WTC11 (cell line): ENCODE data around the gene TEX10. TPM values are rescaled to one million over a fixed set of nuclear protein-coding genes. Genes with fewer than 3 reads are reported as not detected.

Source experiments
- ATAC-seq: fragments of 200-7000 bp; cut with Tn5 transposase; 2 replicates; pipeline ENCODE4 v1.10.0; 2021; ENCODE audit warnings: mild to moderate bottlenecking, moderate library complexity
- CTCF ChIA-PET: fragments of 300-600 bp; sonication (Branson Sonifier 250); formaldehyde crosslinking; loops from one replicate; lab custom pipeline; 2021; ENCODE audit warnings: antibody characterized with exemption; lab: Charles Lee
- POLR2A ChIA-PET: fragments of 350-600 bp; sonication (Branson Sonifier 250); formaldehyde crosslinking; loops from one replicate; lab custom pipeline; 2021; ENCODE audit warnings: antibody characterized with exemption; lab: Charles Lee
- DNase-seq: peaks from one replicate; pipeline ENCODE4 v3.0.0; 2021; ENCODE audit warnings: low spot score
- H3K27ac Mint-ChIP-seq: 2 replicates; pipeline ENCODE4 v1.8.0; 2021; ENCODE audit warnings: mixed read lengths
- H3K27me3 Mint-ChIP-seq: 2 replicates; pipeline ENCODE4 v1.8.0; 2021; ENCODE audit warnings: low read depth, mild to moderate bottlenecking, moderate library complexity, mixed read lengths
- H3K36me3 Mint-ChIP-seq: 2 replicates; pipeline ENCODE4 v1.8.0; 2021; ENCODE audit warnings: mixed read lengths
- H3K4me1 Mint-ChIP-seq: 2 replicates; pipeline ENCODE4 v1.8.0; 2022; ENCODE audit warnings: mixed read lengths
- H3K4me3 Mint-ChIP-seq: 2 replicates; pipeline ENCODE4 v1.8.0; 2021; ENCODE audit warnings: mild to moderate bottlenecking, moderate library complexity, mixed read lengths
- H3K9me3 Mint-ChIP-seq: 2 replicates; pipeline ENCODE4 v1.8.0; 2021; ENCODE audit warnings: mixed read lengths
- CBFB ChIP-seq: sonication (generic); formaldehyde crosslinking; IDR thresholded peaks from 2 replicates; pipeline ENCODE4 v1.8.1; 2022; ENCODE audit warnings: mild to moderate bottlenecking, low read depth, missing genetic modification reagents
- EMX1 ChIP-seq: fragments of 250-450 bp; sonication (Bioruptor Pico); IDR thresholded peaks from 2 replicates; pipeline ENCODE4 v1.8.0; 2021; ENCODE audit warnings: mild to moderate bottlenecking
- FOXP1 ChIP-seq: sonication (generic); formaldehyde crosslinking; IDR thresholded peaks from 2 replicates; pipeline ENCODE4 v1.8.0; 2022; ENCODE audit warnings: missing genetic modification reagents, mild to moderate bottlenecking, moderate library complexity, borderline replicate concordance
- GTF2I ChIP-seq: fragments of 250-450 bp; sonication (Bioruptor Pico); conservative IDR thresholded peaks from 2 replicates; pipeline ENCODE4 v1.4.0; 2021; ENCODE audit warnings: mild to moderate bottlenecking
- HMGA2 ChIP-seq: fragments of 250-450 bp; sonication (Bioruptor Pico); IDR thresholded peaks from 2 replicates; pipeline ENCODE4 v1.4.0; 2021; ENCODE audit warnings: mild to moderate bottlenecking, moderate library complexity
- JAZF1 ChIP-seq: fragments of 250-450 bp; sonication (Bioruptor Pico); IDR thresholded peaks from 2 replicates; pipeline ENCODE4 v1.9.0; 2021; ENCODE audit warnings: moderate library complexity, mild to moderate bottlenecking, inconsistent platforms
- MXD4 ChIP-seq: fragments of 250-450 bp; sonication (Bioruptor Pico); IDR thresholded peaks from 2 replicates; pipeline ENCODE4 v1.8.0; 2021; ENCODE audit warnings: mild to moderate bottlenecking, moderate library complexity, borderline replicate concordance
- NFE2L1 ChIP-seq: sonication (generic); formaldehyde crosslinking; IDR thresholded peaks from 2 replicates; pipeline ENCODE4 v1.8.1; 2023; ENCODE audit warnings: missing genetic modification reagents
- RELA ChIP-seq: sonication (generic); formaldehyde crosslinking; IDR thresholded peaks from 2 replicates; pipeline ENCODE4 v1.8.1; 2022; ENCODE audit warnings: missing genetic modification reagents, mild to moderate bottlenecking, borderline replicate concordance
- ZNF219 ChIP-seq: sonication (generic); formaldehyde crosslinking; IDR thresholded peaks from 2 replicates; pipeline ENCODE4 v1.8.0; 2023; ENCODE audit warnings: missing genetic modification reagents, mild to moderate bottlenecking, borderline replicate concordance
- ZNF416 ChIP-seq: fragments of 250-450 bp; sonication (Bioruptor Pico); IDR thresholded peaks from 2 replicates; pipeline ENCODE4 v1.9.0; 2021; ENCODE audit warnings: mild to moderate bottlenecking, inconsistent platforms
- total RNA-seq: library from RNA; stranded (reverse); gene quantifications from 3 replicates; pipeline ENCODE4 v1.2.3, GENCODE V29; 2021
- TF ChIP-seq, protein P1 (sequence below): fragments of 250-450 bp; sonication (Bioruptor Pico); conservative IDR thresholded peaks from 2 replicates; pipeline ENCODE4 v1.9.0; 2021; ENCODE audit warnings: mild to moderate bottlenecking
- TF ChIP-seq, protein P2 (sequence below): sonication (generic); formaldehyde crosslinking; IDR thresholded peaks from 2 replicates; pipeline ENCODE4 v1.8.0; 2023; ENCODE audit warnings: missing genetic modification reagents, mild to moderate bottlenecking, borderline replicate concordance
- TF ChIP-seq, protein P3 (sequence below): fragments of 250-450 bp; sonication (Bioruptor Pico); IDR thresholded peaks from 2 replicates; pipeline ENCODE4 v1.9.0; 2021; ENCODE audit warnings: mild to moderate bottlenecking
- TF ChIP-seq, protein P4 (sequence below): sonication (generic); formaldehyde crosslinking; IDR thresholded peaks from 2 replicates; pipeline ENCODE4 v1.8.1; 2022; ENCODE audit warnings: mild to moderate bottlenecking, missing genetic modification reagents, moderate library complexity, borderline replicate concordance
- TF ChIP-seq, protein P5 (sequence below): sonication (generic); formaldehyde crosslinking; conservative IDR thresholded peaks from 2 replicates; pipeline ENCODE4 v1.8.1; 2022; ENCODE audit warnings: mild to moderate bottlenecking, missing genetic modification reagents
- TF ChIP-seq, protein P6 (sequence below): sonication (generic); formaldehyde crosslinking; IDR thresholded peaks from 2 replicates; pipeline ENCODE4 v1.8.0; 2023; ENCODE audit warnings: missing genetic modification reagents
- TF ChIP-seq, protein P7 (sequence below): sonication (generic); formaldehyde crosslinking; IDR thresholded peaks from 2 replicates; pipeline ENCODE4 v1.8.1; 2023; ENCODE audit warnings: mild to moderate bottlenecking, missing genetic modification reagents, moderate library complexity
- TF ChIP-seq, protein P8 (sequence below): sonication (generic); formaldehyde crosslinking; IDR thresholded peaks from 2 replicates; pipeline ENCODE4 v1.8.1; 2023; ENCODE audit warnings: mild to moderate bottlenecking, moderate library complexity, missing genetic modification reagents

TEX10 gene
- total RNA-seq, 1 experiment from 2014 or later = 64.7 TPM

DNA sequence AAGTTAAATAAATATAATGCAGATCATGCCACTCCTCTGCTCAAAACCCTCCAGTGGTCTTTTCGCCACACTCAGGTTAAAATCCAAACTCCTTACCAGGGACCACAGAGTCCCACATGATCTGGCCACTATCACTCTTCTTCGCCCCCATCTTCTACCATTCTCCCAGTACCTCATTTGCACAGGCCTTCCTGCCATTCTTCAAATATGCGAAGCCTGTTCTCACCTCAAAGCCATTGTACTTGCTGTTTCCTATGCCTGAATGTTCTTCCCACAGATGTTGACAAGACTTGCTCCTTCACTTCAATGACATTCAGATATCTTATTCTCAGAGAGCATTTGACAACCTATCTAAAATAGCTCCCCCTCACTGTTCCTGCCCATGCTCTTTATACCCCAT, 10.9 kb downstream of the TEX10 start:
- DNase-seq (no peak), ATAC-seq (peak; percentile 49)
- TF ChIP-seq, protein P1, sequence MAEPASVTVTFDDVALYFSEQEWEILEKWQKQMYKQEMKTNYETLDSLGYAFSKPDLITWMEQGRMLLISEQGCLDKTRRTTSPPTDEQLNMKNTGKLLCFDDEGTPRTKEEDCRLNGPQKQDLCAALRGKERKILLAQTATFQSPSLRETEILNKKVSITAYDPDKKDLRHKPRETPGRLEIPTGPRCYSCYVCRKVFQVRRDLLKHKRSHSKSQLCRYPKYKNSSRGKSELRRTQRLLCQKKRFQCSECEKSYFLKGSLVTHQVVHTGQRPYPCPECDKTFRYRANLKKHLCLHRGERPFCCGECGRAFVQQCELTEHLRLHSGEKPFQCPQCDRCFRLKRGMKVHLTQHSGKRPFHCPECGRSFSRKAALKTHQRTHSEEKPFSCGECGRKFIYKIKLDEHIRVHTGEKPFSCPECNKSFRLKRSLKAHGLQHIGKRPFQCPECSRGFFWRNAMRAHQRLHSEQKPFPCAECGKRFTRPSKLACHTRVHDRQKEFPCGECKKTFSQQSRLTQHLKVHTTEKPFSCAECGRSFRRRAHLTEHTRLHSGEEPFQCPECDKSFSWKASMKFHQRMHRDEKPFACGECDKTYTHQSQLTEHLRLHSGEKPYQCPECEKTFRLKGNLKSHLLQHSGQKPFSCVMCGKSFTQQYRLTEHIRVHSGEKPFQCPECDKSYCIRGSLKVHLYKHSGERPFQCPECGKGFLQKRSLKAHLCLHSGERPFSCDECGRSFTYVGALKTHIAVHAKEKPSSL = no peak
- TF ChIP-seq, protein P2, sequence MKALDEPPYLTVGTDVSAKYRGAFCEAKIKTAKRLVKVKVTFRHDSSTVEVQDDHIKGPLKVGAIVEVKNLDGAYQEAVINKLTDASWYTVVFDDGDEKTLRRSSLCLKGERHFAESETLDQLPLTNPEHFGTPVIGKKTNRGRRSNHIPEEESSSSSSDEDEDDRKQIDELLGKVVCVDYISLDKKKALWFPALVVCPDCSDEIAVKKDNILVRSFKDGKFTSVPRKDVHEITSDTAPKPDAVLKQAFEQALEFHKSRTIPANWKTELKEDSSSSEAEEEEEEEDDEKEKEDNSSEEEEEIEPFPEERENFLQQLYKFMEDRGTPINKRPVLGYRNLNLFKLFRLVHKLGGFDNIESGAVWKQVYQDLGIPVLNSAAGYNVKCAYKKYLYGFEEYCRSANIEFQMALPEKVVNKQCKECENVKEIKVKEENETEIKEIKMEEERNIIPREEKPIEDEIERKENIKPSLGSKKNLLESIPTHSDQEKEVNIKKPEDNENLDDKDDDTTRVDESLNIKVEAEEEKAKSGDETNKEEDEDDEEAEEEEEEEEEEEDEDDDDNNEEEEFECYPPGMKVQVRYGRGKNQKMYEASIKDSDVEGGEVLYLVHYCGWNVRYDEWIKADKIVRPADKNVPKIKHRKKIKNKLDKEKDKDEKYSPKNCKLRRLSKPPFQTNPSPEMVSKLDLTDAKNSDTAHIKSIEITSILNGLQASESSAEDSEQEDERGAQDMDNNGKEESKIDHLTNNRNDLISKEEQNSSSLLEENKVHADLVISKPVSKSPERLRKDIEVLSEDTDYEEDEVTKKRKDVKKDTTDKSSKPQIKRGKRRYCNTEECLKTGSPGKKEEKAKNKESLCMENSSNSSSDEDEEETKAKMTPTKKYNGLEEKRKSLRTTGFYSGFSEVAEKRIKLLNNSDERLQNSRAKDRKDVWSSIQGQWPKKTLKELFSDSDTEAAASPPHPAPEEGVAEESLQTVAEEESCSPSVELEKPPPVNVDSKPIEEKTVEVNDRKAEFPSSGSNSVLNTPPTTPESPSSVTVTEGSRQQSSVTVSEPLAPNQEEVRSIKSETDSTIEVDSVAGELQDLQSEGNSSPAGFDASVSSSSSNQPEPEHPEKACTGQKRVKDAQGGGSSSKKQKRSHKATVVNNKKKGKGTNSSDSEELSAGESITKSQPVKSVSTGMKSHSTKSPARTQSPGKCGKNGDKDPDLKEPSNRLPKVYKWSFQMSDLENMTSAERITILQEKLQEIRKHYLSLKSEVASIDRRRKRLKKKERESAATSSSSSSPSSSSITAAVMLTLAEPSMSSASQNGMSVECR = no peak
- TF ChIP-seq MXD4 (CRISPR knock-in tag) = no peak
- TF ChIP-seq NFE2L1 = no peak
- no peak for TF ChIP-seq ZNF219 (CRISPR knock-in tag)
- TF ChIP-seq CBFB (CRISPR knock-in tag) = no peak
- no peak for TF ChIP-seq ZNF416 (CRISPR knock-in tag)
- no peak for TF ChIP-seq RELA (CRISPR knock-in tag)
- TF ChIP-seq, protein P3, sequence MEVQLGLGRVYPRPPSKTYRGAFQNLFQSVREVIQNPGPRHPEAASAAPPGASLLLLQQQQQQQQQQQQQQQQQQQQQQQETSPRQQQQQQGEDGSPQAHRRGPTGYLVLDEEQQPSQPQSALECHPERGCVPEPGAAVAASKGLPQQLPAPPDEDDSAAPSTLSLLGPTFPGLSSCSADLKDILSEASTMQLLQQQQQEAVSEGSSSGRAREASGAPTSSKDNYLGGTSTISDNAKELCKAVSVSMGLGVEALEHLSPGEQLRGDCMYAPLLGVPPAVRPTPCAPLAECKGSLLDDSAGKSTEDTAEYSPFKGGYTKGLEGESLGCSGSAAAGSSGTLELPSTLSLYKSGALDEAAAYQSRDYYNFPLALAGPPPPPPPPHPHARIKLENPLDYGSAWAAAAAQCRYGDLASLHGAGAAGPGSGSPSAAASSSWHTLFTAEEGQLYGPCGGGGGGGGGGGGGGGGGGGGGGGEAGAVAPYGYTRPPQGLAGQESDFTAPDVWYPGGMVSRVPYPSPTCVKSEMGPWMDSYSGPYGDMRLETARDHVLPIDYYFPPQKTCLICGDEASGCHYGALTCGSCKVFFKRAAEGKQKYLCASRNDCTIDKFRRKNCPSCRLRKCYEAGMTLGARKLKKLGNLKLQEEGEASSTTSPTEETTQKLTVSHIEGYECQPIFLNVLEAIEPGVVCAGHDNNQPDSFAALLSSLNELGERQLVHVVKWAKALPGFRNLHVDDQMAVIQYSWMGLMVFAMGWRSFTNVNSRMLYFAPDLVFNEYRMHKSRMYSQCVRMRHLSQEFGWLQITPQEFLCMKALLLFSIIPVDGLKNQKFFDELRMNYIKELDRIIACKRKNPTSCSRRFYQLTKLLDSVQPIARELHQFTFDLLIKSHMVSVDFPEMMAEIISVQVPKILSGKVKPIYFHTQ (CRISPR knock-in tag) = no peak
- no peak for TF ChIP-seq HMGA2 (CRISPR knock-in tag)
- TF ChIP-seq EMX1 (CRISPR knock-in tag) = no peak
- no peak for TF ChIP-seq JAZF1 (CRISPR knock-in tag)
- no peak for TF ChIP-seq GTF2I (CRISPR knock-in tag)
- no peak for TF ChIP-seq FOXP1 (CRISPR knock-in tag)
- TF ChIP-seq, protein P4, sequence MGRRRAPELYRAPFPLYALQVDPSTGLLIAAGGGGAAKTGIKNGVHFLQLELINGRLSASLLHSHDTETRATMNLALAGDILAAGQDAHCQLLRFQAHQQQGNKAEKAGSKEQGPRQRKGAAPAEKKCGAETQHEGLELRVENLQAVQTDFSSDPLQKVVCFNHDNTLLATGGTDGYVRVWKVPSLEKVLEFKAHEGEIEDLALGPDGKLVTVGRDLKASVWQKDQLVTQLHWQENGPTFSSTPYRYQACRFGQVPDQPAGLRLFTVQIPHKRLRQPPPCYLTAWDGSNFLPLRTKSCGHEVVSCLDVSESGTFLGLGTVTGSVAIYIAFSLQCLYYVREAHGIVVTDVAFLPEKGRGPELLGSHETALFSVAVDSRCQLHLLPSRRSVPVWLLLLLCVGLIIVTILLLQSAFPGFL (CRISPR knock-in tag) = no peak
- TF ChIP-seq, protein P5, sequence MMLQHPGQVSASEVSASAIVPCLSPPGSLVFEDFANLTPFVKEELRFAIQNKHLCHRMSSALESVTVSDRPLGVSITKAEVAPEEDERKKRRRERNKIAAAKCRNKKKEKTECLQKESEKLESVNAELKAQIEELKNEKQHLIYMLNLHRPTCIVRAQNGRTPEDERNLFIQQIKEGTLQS = no peak
- TF ChIP-seq, protein P6, sequence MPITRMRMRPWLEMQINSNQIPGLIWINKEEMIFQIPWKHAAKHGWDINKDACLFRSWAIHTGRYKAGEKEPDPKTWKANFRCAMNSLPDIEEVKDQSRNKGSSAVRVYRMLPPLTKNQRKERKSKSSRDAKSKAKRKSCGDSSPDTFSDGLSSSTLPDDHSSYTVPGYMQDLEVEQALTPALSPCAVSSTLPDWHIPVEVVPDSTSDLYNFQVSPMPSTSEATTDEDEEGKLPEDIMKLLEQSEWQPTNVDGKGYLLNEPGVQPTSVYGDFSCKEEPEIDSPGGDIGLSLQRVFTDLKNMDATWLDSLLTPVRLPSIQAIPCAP (CRISPR knock-in tag) = no peak
- TF ChIP-seq, protein P7, sequence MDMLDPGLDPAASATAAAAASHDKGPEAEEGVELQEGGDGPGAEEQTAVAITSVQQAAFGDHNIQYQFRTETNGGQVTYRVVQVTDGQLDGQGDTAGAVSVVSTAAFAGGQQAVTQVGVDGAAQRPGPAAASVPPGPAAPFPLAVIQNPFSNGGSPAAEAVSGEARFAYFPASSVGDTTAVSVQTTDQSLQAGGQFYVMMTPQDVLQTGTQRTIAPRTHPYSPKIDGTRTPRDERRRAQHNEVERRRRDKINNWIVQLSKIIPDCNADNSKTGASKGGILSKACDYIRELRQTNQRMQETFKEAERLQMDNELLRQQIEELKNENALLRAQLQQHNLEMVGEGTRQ (CRISPR knock-in tag) = no peak
- TF ChIP-seq, protein P8, sequence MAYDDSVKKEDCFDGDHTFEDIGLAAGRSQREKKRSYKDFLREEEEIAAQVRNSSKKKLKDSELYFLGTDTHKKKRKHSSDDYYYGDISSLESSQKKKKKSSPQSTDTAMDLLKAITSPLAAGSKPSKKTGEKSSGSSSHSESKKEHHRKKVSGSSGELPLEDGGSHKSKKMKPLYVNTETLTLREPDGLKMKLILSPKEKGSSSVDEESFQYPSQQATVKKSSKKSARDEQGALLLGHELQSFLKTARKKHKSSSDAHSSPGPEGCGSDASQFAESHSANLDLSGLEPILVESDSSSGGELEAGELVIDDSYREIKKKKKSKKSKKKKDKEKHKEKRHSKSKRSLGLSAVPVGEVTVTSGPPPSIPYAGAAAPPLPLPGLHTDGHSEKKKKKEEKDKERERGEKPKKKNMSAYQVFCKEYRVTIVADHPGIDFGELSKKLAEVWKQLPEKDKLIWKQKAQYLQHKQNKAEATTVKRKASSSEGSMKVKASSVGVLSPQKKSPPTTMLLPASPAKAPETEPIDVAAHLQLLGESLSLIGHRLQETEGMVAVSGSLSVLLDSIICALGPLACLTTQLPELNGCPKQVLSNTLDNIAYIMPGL (CRISPR knock-in tag) = no peak
- Mint-ChIP-seq H3K27me3 (no peaks in the 10 kb centered on the region), H3K27ac (peak overlapping the region; percentile 62), H3K4me1 (peaks cover 34% of the 10 kb centered on the region), H3K36me3 (peaks cover 30% of the 10 kb centered on the region), H3K4me3 (no peak overlapping the region), H3K9me3 (no peaks in the 10 kb centered on the region)
- POLR2A ChIA-PET = no interaction called here
- CTCF ChIA-PET = interaction anchor here (1.2 to 1.4 kb wide), 2 partner anchors 17 to 131 kb away, joined by 5 read pairs; partner anchors contain the start of gene TMEFF1
